IMR-90 (cell line): ENCODE data around the gene PEX26.

Experiments
- BHLHE40 ChIP-seq: fragments of 150-350 bp; IDR thresholded peaks from 2 replicates; pipeline ENCODE4 v1.6.1; 2016; ENCODE audit warnings: mild to moderate bottlenecking, low read depth, low read length
- CEBPB ChIP-seq: IDR thresholded peaks from 2 replicates; pipeline ENCODE4 v1.6.1; 2012; ENCODE audit warnings: low read depth, low read length, improper control_type of control experiment
- MAZ ChIP-seq: IDR thresholded peaks from 2 replicates; pipeline ENCODE4 v1.6.1; 2012; ENCODE audit warnings: low read depth, mild to moderate bottlenecking, low read length, improper control_type of control experiment, moderate library complexity, borderline replicate concordance
- POLR2A ChIP-seq: IDR thresholded peaks from 2 replicates; pipeline ENCODE4 v1.6.1; 2012; ENCODE audit warnings: mild to moderate bottlenecking, low read depth, low read length
- RAD21 ChIP-seq: IDR thresholded peaks from 2 replicates; pipeline ENCODE4 v1.6.1; 2012; ENCODE audit warnings: low read length, improper control_type of control experiment
- RFX5 ChIP-seq: IDR thresholded peaks from 2 replicates; pipeline ENCODE4 v1.8.0; 2012; ENCODE audit warnings: low read depth, mild to moderate bottlenecking, low read length, moderate library complexity
- SMC3 ChIP-seq: fragments of 150-350 bp; IDR thresholded peaks from 2 replicates; pipeline ENCODE4 v1.6.1; 2016; ENCODE audit warnings: low read depth, mild to moderate bottlenecking, antibody characterized with exemption, low read length, moderate library complexity
- TF ChIP-seq, protein P1 (sequence below): conservative IDR thresholded peaks from 2 replicates; pipeline ENCODE4 v1.5.1; 2012; ENCODE audit warnings: mild to moderate bottlenecking, low read depth, low read length, improper control_type of control experiment
- TF ChIP-seq, protein P2 (sequence below): fragments of 150-350 bp; IDR thresholded peaks from 2 replicates; pipeline ENCODE4 v1.6.1; 2016; ENCODE audit warnings: low read depth, mild to moderate bottlenecking, low read length, moderate library complexity, borderline replicate concordance
- TF ChIP-seq, protein P3 (sequence below): fragments of 150-350 bp; IDR thresholded peaks from 2 replicates; pipeline ENCODE4 v1.6.1; 2017; ENCODE audit warnings: mild to moderate bottlenecking, antibody characterized with exemption, low read length, low read depth

DNA sequence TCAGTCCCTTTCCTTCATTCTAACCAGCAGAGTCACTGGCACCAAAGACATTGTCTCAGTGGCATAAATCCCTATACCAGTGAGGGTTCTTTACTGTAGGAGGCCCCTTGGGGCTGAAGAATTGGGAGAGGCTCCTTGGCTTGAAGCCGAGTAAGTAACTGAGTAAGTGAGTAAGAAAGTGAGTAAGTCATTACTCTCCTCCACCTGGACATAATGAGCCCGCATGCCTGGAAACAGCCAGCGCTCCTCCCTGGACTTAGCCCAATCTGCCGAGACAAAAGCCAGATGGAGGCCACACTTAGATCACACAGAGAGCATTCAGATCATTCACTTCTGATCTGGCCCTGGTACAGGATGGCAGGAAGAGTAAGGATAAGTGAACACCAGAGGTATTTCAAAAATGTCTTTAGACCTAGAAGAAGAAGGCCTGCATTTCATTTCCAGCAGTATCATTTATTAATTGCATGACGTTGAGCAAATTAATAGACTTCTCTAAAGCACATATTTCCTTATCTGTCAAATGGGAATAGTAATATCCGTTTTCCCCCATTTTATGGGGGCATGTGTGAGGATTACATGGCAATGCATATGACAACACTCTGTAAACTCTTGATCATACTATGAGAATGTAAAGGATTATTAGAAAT, 45.2 kb upstream of the PEX26 start:
- TF ChIP-seq, protein P1, sequence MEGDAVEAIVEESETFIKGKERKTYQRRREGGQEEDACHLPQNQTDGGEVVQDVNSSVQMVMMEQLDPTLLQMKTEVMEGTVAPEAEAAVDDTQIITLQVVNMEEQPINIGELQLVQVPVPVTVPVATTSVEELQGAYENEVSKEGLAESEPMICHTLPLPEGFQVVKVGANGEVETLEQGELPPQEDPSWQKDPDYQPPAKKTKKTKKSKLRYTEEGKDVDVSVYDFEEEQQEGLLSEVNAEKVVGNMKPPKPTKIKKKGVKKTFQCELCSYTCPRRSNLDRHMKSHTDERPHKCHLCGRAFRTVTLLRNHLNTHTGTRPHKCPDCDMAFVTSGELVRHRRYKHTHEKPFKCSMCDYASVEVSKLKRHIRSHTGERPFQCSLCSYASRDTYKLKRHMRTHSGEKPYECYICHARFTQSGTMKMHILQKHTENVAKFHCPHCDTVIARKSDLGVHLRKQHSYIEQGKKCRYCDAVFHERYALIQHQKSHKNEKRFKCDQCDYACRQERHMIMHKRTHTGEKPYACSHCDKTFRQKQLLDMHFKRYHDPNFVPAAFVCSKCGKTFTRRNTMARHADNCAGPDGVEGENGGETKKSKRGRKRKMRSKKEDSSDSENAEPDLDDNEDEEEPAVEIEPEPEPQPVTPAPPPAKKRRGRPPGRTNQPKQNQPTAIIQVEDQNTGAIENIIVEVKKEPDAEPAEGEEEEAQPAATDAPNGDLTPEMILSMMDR: no peak
- TF ChIP-seq, protein P2, sequence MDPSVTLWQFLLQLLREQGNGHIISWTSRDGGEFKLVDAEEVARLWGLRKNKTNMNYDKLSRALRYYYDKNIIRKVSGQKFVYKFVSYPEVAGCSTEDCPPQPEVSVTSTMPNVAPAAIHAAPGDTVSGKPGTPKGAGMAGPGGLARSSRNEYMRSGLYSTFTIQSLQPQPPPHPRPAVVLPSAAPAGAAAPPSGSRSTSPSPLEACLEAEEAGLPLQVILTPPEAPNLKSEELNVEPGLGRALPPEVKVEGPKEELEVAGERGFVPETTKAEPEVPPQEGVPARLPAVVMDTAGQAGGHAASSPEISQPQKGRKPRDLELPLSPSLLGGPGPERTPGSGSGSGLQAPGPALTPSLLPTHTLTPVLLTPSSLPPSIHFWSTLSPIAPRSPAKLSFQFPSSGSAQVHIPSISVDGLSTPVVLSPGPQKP: no peak
- no peak for TF ChIP-seq POLR2A
- TF ChIP-seq MAZ: no peak
- TF ChIP-seq RFX5: no peak
- no peak for TF ChIP-seq CEBPB
- no peak for TF ChIP-seq SMC3
- 0 out of 2 replicates have a peak, but pooled peaks have one; percentile 18 for TF ChIP-seq BHLHE40
- TF ChIP-seq, protein P3, sequence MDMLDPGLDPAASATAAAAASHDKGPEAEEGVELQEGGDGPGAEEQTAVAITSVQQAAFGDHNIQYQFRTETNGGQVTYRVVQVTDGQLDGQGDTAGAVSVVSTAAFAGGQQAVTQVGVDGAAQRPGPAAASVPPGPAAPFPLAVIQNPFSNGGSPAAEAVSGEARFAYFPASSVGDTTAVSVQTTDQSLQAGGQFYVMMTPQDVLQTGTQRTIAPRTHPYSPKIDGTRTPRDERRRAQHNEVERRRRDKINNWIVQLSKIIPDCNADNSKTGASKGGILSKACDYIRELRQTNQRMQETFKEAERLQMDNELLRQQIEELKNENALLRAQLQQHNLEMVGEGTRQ: no peak
- no peak for TF ChIP-seq RAD21
